ENCODE data around the gene BSN.

GRCh38 chr3:49591615-49592014 lies 37.3 kb downstream of the BSN start:
- TF ChIP-seq CTCF (IDR thresholded peaks at IDR 0.05) (no peak), POLR2A (IDR thresholded peaks at IDR 0.05) (no peak)

Data from body of pancreas (tissue), 4 donors.